GM12875 (cell line): ENCODE measurements around the gene HCN3.
A peak's percentile ranks its signal among the peaks of the same experiment; 100 is the strongest.

ENCODE experiments used
- H3K4me3 ChIP-seq: one replicate; pipeline ENCODE4 v1.5.1; 2011; ENCODE audit warnings: low read depth, low read length, control low read depth
- TF ChIP-seq, protein P1 (sequence below): IDR thresholded peaks from 2 replicates; pipeline ENCODE4 v1.5.1; 2011; ENCODE audit warnings: low read depth, mild to moderate bottlenecking, control low read depth, inconsistent platforms, low read length, moderate library complexity, borderline replicate concordance; ENCODE audit not compliant: insufficient read depth

Gene HCN3

DNA sequence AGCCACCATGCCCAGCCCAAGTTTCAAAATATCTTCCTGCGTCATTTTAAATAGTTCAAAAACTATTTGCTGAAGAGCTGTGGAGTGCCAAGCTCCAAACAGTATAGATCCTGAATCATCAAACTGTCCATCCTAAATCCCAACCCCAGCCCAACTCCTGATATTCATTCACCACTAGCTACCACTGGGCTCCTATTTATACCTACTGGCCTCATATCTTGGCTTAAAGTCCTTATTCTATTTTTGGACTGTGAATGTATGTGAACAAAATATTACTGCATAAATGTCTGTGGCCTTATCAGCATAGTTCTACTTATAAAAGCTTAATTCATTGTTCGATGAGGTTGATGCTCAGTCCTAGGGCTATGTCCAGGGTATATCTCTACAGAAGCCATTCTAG lies 9.9 kb upstream of the HCN3 start:
- no peak overlapping the region for H3K4me3 ChIP-seq
- TF ChIP-seq, protein P1, sequence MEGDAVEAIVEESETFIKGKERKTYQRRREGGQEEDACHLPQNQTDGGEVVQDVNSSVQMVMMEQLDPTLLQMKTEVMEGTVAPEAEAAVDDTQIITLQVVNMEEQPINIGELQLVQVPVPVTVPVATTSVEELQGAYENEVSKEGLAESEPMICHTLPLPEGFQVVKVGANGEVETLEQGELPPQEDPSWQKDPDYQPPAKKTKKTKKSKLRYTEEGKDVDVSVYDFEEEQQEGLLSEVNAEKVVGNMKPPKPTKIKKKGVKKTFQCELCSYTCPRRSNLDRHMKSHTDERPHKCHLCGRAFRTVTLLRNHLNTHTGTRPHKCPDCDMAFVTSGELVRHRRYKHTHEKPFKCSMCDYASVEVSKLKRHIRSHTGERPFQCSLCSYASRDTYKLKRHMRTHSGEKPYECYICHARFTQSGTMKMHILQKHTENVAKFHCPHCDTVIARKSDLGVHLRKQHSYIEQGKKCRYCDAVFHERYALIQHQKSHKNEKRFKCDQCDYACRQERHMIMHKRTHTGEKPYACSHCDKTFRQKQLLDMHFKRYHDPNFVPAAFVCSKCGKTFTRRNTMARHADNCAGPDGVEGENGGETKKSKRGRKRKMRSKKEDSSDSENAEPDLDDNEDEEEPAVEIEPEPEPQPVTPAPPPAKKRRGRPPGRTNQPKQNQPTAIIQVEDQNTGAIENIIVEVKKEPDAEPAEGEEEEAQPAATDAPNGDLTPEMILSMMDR: no peak

DNA sequence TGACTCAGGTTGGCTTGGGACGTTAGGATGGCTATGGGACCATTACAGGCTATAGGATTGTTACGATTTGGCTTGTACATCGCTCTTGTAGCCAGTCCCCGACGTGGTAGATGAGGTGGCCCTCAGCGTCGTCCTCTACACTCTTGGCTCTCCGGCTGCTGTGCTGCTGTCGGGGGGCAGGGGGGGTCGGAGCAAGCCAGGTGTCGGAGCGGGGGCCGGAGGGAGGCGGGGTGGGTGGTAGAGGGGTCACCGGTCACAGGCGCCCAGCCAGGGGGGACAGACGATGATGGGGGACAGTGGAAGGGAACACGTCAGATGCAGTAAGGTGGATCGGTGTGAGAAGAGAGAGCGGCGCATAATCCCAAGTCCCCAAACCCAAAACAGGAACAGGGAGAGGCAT lies 8.6 kb upstream of the HCN3 start:
- no peak overlapping the region for H3K4me3 ChIP-seq
- TF ChIP-seq, protein P1: no peak

DNA sequence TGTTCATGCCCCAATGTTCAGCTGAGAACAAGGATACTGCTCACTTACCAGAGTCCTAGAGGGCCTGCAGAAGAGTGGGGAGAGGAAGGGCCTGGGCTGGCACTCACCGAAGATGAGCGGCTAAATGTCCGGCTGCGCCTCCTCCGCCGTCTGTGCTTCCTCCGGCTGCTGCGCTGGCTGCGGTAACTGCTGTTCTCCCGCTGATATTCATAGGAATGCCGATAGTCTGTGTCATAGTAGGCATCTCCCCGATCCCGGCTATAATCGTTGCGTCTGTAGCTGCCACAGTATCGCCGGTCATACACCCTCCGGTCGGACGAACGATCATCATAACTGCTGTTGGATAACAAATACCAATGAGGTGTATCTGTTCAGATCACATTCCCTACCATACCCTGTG lies 7.9 kb upstream of the HCN3 start:
- TF ChIP-seq, protein P1: no peak
- H3K4me3 ChIP-seq: no peak overlapping the region

DNA sequence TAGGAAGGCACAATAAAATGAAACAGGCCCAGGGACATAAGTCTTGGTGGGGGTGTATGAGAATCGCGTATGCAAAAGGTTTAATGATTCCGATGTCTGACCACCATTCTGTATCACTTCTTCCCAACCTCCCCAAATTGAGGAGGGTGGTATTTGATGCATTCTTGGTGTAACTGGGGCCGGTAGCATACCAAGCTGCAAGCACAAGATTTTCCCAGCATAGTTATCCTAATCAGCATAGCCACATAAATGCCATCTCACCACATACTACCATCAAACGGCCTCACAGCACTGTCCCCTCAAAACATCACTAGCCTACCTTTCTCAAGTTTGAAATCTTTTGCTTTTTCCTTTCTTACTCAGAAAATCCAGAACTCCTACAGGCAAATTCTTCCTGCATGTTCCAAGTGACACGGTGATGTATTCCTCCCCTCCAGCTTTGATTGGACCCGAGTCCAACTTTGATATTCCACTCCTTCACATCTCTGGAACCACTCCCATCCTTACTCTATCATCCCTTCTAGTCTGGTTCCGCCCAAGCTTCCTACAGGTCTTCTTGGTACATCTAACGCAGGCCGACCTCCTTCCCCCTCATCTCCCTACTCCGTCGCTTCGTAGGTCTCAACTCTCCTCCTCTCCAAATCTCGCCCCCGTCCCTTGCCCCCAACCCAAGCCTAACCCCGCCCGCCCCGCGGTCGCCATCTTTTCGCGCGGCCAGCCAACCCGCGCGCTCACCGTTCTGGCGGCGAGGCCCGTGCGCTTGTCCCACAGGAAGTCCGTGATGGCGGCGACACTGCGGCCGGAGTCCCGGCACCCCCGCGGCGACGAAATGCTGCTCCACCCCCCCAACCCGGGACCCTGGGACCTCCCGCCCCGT lies 4.6 kb upstream of the HCN3 start:
- peak overlapping the region; percentile 87 for H3K4me3 ChIP-seq
- TF ChIP-seq, protein P1: no peak

DNA sequence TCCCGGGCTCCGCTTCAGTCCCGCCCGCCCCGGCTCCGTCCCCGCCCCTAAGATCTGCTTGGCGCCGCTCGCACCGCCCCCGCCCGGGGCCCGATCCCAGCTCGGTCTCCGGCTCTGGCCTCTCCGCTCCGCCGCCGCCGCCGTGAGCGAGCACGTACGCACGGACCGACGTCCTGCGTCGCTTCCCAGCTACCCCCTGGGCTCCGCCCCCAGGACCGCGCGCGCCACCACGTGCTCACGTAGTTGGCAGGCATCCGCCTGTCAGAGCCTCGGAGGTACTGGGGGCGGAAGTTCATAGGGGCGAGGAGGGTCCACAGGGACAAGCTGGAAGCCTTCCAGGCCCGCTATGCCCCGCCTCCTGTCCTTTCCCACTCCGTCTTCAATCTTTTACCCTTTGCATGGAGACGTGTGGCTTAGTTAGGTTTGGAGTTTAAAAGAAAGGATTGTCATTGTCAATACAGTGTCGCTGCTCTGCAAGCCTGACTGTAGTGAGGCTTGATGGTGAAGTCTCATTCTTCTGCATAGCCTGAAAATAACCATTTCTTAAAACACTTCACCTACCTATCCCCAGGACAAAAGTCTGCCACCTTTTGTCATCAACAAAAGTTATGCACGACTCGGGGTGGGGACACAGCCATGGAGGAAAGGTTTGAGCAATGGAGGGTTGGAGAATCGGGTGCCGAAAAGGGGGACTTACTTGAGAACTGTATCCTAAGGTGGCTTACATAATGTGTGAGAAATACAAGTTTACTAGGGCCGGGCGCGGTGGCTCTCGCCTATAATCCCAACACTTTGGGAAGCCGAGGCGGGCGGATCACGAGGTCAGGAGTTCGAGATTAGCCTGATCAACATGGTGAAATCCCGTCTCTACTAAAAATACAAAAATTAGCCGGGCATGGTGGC lies 3.7 kb upstream of the HCN3 start, which contains the start of gene CLK2:
TSS of gene CLK2 (minus strand) at position 162 of the 903 bp plus-strand sequence. CDS start 2,527 bp downstream, outside the sequence.
- peak within 1 kb of the TSS; percentile 87 for H3K4me3 ChIP-seq
- TF ChIP-seq, protein P1: no peak

DNA sequence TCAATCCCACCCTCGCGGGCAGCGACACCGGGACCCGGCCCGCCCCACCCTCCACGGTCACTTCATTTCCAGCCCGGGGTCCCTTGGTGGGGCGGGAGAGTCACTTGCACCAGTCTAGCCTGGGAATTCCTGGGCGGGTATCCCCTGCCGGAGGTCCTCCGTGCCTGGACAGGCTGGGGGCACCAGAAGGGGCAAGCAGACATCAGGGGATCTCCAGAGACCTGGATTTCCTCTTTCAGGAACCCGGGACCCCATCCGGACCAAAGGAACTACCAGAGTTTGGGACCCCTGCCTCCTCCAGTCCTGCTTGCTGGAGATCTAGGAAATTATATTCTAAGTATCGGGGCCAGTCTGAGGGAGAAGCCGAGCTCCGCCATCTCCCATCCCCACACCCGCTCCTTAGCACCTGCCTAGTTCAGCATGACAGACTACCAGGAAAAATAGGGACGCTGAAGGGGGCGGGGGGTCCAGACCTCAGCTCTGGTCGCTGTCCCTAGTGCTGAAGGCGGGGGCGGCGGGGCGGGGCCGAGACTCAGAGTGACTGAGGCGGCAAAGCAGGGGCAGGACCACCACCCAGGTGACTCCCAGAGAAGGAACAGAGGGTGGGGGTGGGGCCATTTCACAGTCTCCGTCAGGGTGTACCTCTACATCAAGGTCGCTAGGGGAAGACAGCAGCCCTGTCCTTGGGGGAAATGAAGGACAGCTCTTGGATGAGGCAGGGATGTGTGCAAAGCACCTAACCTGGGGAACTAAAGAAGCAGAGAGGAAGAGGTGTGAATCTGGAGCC lies 832 bp downstream of the HCN3 start:
- TF ChIP-seq, protein P1: peak; percentile 51

More for the DNA sequence above, 832 bp downstream of the HCN3 start:
- peak overlapping the region; percentile 64 for H3K4me3 ChIP-seq
